HG03135 (cell line): ENCODE measurements around the gene RBM4B.
"Not testable (repeated sequence)": the region's sequence is repeated elsewhere in the genome, so short reads cannot be mapped to it uniquely, and the experiment has no call there.

Source experiments
- ATAC-seq: cut with Tn5 transposase; IDR thresholded peaks from one replicate; pipeline ENCODE4 v1.9.1; 2021; ENCODE audit warnings: mild to moderate bottlenecking, moderate library complexity; ENCODE audit not compliant: unreplicated experiment

Gene RBM4B

GRCh38 chr11:66677599-66678375, at the start of gene RBM4B:
RBM4B (minus strand) TSS chr11:66677887; CDS start chr11:66677079, 808 bp downstream.
- ATAC-seq, result peak; percentile 85

- no peak for ATAC-seq
Observed at GRCh38 chr11:66725647-66726046, 48.0 kb upstream of the RBM4B start.

GRCh38 chr11:66725114-66725513, 47.4 kb upstream of the RBM4B start:
- ATAC-seq, result no peak

GRCh38 chr11:66724167-66724566, 46.5 kb upstream of the RBM4B start:
- ATAC-seq, result not testable (repeated sequence)

GRCh38 chr11:66723693-66724092, 46.0 kb upstream of the RBM4B start:
- no peak for ATAC-seq

GRCh38 chr11:66722745-66723651, 45.3 kb upstream of the RBM4B start:
- no peak for ATAC-seq

- no peak for ATAC-seq
Observed at GRCh38 chr11:66721939-66722338, 44.3 kb upstream of the RBM4B start.

- ATAC-seq, result no peak
Observed at GRCh38 chr11:66720899-66721470, 43.3 kb upstream of the RBM4B start.

GRCh38 chr11:66720223-66720898, 42.7 kb upstream of the RBM4B start:
- no peak for ATAC-seq

GRCh38 chr11:66719111-66719872, 41.6 kb upstream of the RBM4B start:
- ATAC-seq, result no peak

- no peak for ATAC-seq
Observed at GRCh38 chr11:66718320-66718971, 40.8 kb upstream of the RBM4B start.

GRCh38 chr11:66717925-66718319, 40.2 kb upstream of the RBM4B start:
- no peak for ATAC-seq

- ATAC-seq, result no peak
Observed at GRCh38 chr11:66716996-66717395, 39.3 kb upstream of the RBM4B start.

GRCh38 chr11:66715346-66716085, 37.8 kb upstream of the RBM4B start:
- ATAC-seq, result no peak

- no peak for ATAC-seq
Observed at GRCh38 chr11:66713746-66714480, 36.2 kb upstream of the RBM4B start.

GRCh38 chr11:66710384-66710930, 32.8 kb upstream of the RBM4B start:
- no peak for ATAC-seq

GRCh38 chr11:66708701-66709100, 31.0 kb upstream of the RBM4B start:
- ATAC-seq, result no peak

GRCh38 chr11:66708094-66708493, 30.4 kb upstream of the RBM4B start:
- no peak for ATAC-seq
